K562 (cell line): Measurements from ENCODE around the gene CLC. TPM values are rescaled to one million over a fixed set of nuclear protein-coding genes. Genes with fewer than 3 reads are reported as not detected.

Experiments
- ATAC-seq: fragments of 200-7000 bp; cut with Tn5 transposase; 3 replicates; pipeline ENCODE4 v1.9.1; 2020; ENCODE audit warnings: moderate library complexity
- BruUV-seq: library from RNA; stranded (reverse); fragments of 400-500 nt; replicated peaks from 2 replicates; lab custom pipeline; 2021; lab: Mats Ljungman, UMichigan
- CTCF ChIA-PET: fragments of 300-600 bp; formaldehyde crosslinking; extraction: SDS; loops from one replicate; lab custom pipeline; 2021; ENCODE audit warnings: low intra/inter-chr PET ratio; lab: Yijun Ruan, JAX
- POLR2A ChIA-PET: fragments of 300-600, 350-650 bp; sonication (Branson Sonifier 250); formaldehyde crosslinking; extraction: SDS; loops from one replicate; lab custom pipeline; 2021; ENCODE audit warnings: antibody characterized with exemption, inconsistent platforms; lab: Yijun Ruan, JAX
- DNase-seq, 4 experiments: peaks; one replicate each; pipeline versions ENCODE4 v3.0.0 to v3.0.0-alpha.2; 2011 to 2018; ENCODE audit warnings: low spot score in 3 of 4, mixed read lengths in 3 of 4; ENCODE audit errors: extremely low read depth in 1 of 4
- FAIRE-seq: peaks from 2 replicates; lab custom pipeline; 2011; peaks lifted over from hg19 to GRCh38; lab: Jason Lieb, UNC
- H2AFZ ChIP-seq: 2 replicates; pipeline ENCODE4 v1.6.0; 2011; ENCODE audit warnings: low read depth, low read length, control low read depth, inconsistent platforms
- H3K27ac ChIP-seq: fragments of 200-600 bp; 3 replicates; pipeline ENCODE4 v1.8.0; 2011; ENCODE audit warnings: low read depth, mild to moderate bottlenecking, control low read depth, inconsistent platforms, low read length, moderate library complexity, mixed read lengths; ENCODE audit errors: extremely low read depth
- H3K27me3 ChIP-seq, 2 experiments: fragments of 300-600 bp in 1 of 2; 2 replicates in 1 of 2; 3 replicates in 1 of 2; pipeline versions ENCODE4 v1.6.0 to v1.8.0; 2011; ENCODE audit warnings: inconsistent platforms in 2 of 2, low read length in 2 of 2, mild to moderate bottlenecking in 1 of 2, mixed read lengths in 1 of 2, moderate library complexity in 1 of 2; ENCODE audit not compliant: control insufficient read depth in 2 of 2, insufficient read depth in 2 of 2
- H3K36me3 ChIP-seq: fragments of 300-600 bp; 3 replicates; pipeline ENCODE4 v1.8.0; 2011; ENCODE audit warnings: mild to moderate bottlenecking, low read length, inconsistent platforms; ENCODE audit not compliant: control insufficient read depth, insufficient read depth
- H3K4me1 ChIP-seq, 2 experiments: fragments of 200-600 bp in 1 of 2; replicated peaks in 1 of 2; 2 replicates in 1 of 2; 3 replicates in 1 of 2; pipeline versions ENCODE4 v1.5.1 to v1.8.0; 2011; ENCODE audit warnings: inconsistent platforms in 2 of 2, low read length in 2 of 2, mild to moderate bottlenecking in 1 of 2, mixed read lengths in 1 of 2, moderate library complexity in 1 of 2; ENCODE audit not compliant: control insufficient read depth in 2 of 2, insufficient read depth in 2 of 2
- H3K4me2 ChIP-seq: 2 replicates; pipeline ENCODE4 v1.6.1; 2011; ENCODE audit warnings: low read length, control low read depth, inconsistent platforms, mixed read lengths; ENCODE audit not compliant: insufficient read depth
- H3K4me3 ChIP-seq: fragments of 200-600 bp; sonication (generic), shearing (Covaris generic); 2 replicates; pipeline ENCODE4 v1.5.1; 2016; ENCODE audit warnings: control low read depth, inconsistent platforms
- H3K79me2 ChIP-seq: fragments of 200-600 bp; 3 replicates; pipeline ENCODE4 v1.8.0; 2011; ENCODE audit warnings: low read length, inconsistent platforms; ENCODE audit not compliant: control insufficient read depth, insufficient read depth
- H3K9ac ChIP-seq, 2 experiments: 2 replicates each; pipeline versions ENCODE4 v1.6.0 to v1.6.1; 2011; ENCODE audit warnings: low read depth in 2 of 2, low read length in 2 of 2, control low read depth in 1 of 2, inconsistent platforms in 1 of 2, mild to moderate bottlenecking in 1 of 2, mixed read lengths in 1 of 2; ENCODE audit not compliant: insufficient read depth in 1 of 2
- H3K9me1 ChIP-seq: one replicate; pipeline ENCODE4 v1.6.0; 2011; ENCODE audit warnings: inconsistent platforms, mild to moderate bottlenecking, low read length, moderate library complexity; ENCODE audit not compliant: control insufficient read depth, insufficient read depth
- H3K9me3 ChIP-seq: replicated peaks from 2 replicates; pipeline ENCODE4 v1.5.1; 2011; ENCODE audit warnings: low read depth, low read length, inconsistent platforms; ENCODE audit not compliant: control insufficient read depth, insufficient read depth
- H4K20me1 ChIP-seq: replicated peaks from 2 replicates; pipeline ENCODE4 v1.6.1; 2011; ENCODE audit warnings: low read length, inconsistent platforms, mixed read lengths; ENCODE audit not compliant: control insufficient read depth, insufficient read depth
- CBFA2T2 ChIP-seq: fragments of 450-650 bp; conservative IDR thresholded peaks from 2 replicates; pipeline ENCODE4 v1.6.1; 2017; ENCODE audit warnings: mild to moderate bottlenecking
- CHCHD3 ChIP-seq: fragments of 250-450 bp; sonication (Bioruptor Pico); IDR thresholded peaks from 2 replicates; pipeline ENCODE4 v2.1.2; 2022; ENCODE audit warnings: mild to moderate bottlenecking
- CREB5 ChIP-seq: fragments of 250-450 bp; sonication (Bioruptor Pico); IDR thresholded peaks from 2 replicates; pipeline ENCODE4 v1.5.0; 2020; ENCODE audit warnings: mild to moderate bottlenecking
- DACH1 ChIP-seq: fragments of 450-650 bp; IDR thresholded peaks from 2 replicates; pipeline ENCODE4 v1.6.1; 2018; ENCODE audit not compliant: partially characterized antibody
- KDM2B ChIP-seq: fragments of 250-450 bp; sonication (Bioruptor Pico); IDR thresholded peaks from 2 replicates; pipeline ENCODE4 v1.8.0; 2021; ENCODE audit warnings: mild to moderate bottlenecking, moderate library complexity
- MECOM ChIP-seq: fragments of 250-450 bp; sonication (Bioruptor Pico); IDR thresholded peaks from 2 replicates; pipeline ENCODE4 v1.8.0; 2022; ENCODE audit warnings: inconsistent platforms
- NCOR1 ChIP-seq: fragments of 450-650 bp; IDR thresholded peaks from 2 replicates; pipeline ENCODE4 v1.6.1; 2016; ENCODE audit warnings: mild to moderate bottlenecking, moderate library complexity
- NONO ChIP-seq, 2 experiments: fragments of 200-400 bp in 1 of 2; fragments of 450-650 bp in 1 of 2; formaldehyde crosslinking in 1 of 2; IDR thresholded peaks; 2 replicates each; pipeline ENCODE4 v1.6.1; 2017; ENCODE audit warnings: low read depth in 2 of 2, mild to moderate bottlenecking in 2 of 2, moderate library complexity in 2 of 2, low read length in 1 of 2
- PHF8 ChIP-seq: fragments of 200-600 bp; sonication (generic); IDR thresholded peaks from 2 replicates; pipeline ENCODE4 v1.6.1; 2012; ENCODE audit warnings: mixed run types, mild to moderate bottlenecking, inconsistent platforms, low read length, moderate library complexity, borderline replicate concordance
- POU5F1 ChIP-seq: fragments of 150-350 bp; IDR thresholded peaks from 2 replicates; pipeline ENCODE4 v1.6.1; 2014; ENCODE audit warnings: borderline replicate concordance, low read length, low read depth, mild to moderate bottlenecking; ENCODE audit not compliant: partially characterized antibody
- PTTG1 ChIP-seq: fragments of 450-650 bp; IDR thresholded peaks from 2 replicates; pipeline ENCODE4 v1.6.1; 2016; ENCODE audit warnings: low read depth, mild to moderate bottlenecking, missing genetic modification characterization, missing compliant biosample characterization
- RAD51 ChIP-seq: fragments of 450-650 bp; IDR thresholded peaks from 2 replicates; pipeline ENCODE4 v1.7.1; 2016; ENCODE audit warnings: low read depth, mild to moderate bottlenecking, borderline replicate concordance
- STAT5B ChIP-seq: fragments of 250-450 bp; sonication (Bioruptor Pico); IDR thresholded peaks from 2 replicates; pipeline ENCODE4 v1.8.0; 2021; ENCODE audit warnings: mild to moderate bottlenecking, inconsistent platforms
- TFE3 ChIP-seq: fragments of 450-650 bp; formaldehyde crosslinking; IDR thresholded peaks from 2 replicates; pipeline ENCODE4 v1.4.0; 2020; ENCODE audit warnings: mild to moderate bottlenecking, mixed read lengths
- TOE1 ChIP-seq, 2 experiments: fragments of 450-650 bp in 1 of 2; sonication (generic) in 1 of 2; formaldehyde crosslinking in 1 of 2; IDR thresholded peaks; 2 replicates each; pipeline versions ENCODE4 v1.7.1 to v1.8.0; 2016 to 2022; ENCODE audit warnings: borderline replicate concordance in 2 of 2, mild to moderate bottlenecking in 2 of 2, antibody characterized with exemption in 1 of 2, inconsistent platforms in 1 of 2, low read depth in 1 of 2, missing genetic modification reagents in 1 of 2, moderate library complexity in 1 of 2
- USF2 ChIP-seq: sonication (generic); formaldehyde crosslinking; IDR thresholded peaks from 2 replicates; pipeline ENCODE4 v1.5.0; 2020; ENCODE audit warnings: missing genetic modification reagents
- WGBS: fragments of 100-300 bp; shearing (Covaris generic); methylation state at CpG from one replicate; pipeline ENCODE4 v1.1.6; 2016; ENCODE audit warnings: low coverage, mixed read lengths; ENCODE audit not compliant: insufficient coverage; ENCODE audit errors: missing lambda C conversion rate; 5-methylcytosine and 5-hydroxymethylcytosine counted together
- in situ Hi-C: fragments of 300-500 bp; cut with MboI; formaldehyde crosslinking; loops from 4 replicates; pipeline ENCODE4 v1.15.0; 2018; ENCODE audit warnings: inconsistent platforms, mixed read lengths
- intact Hi-C: fragments of 100-400 bp; cut with micrococcal nuclease; formaldehyde crosslinking; loops from 2 replicates; pipeline ENCODE4 v1.14.2; 2022
- polyA plus RNA-seq, 8 experiments: library from polyadenylated mRNA; depleted of rRNA in 4 of 8; stranded (reverse) in 5 of 8; unstranded in 3 of 8; fragments of >200 nt; fragmentation: Nextera tagmentation in 2 of 8; fragmentation: Illumina TruSeq in 1 of 8; extraction: Ambion mirVana in 2 of 8; extraction: Trizol in 1 of 8; gene quantifications; 2 replicates each; pipeline versions ENCODE4 v1.2.1 to v1.2.3, GENCODE V29; 2011 to 2014; ENCODE audit warnings: inconsistent platforms in 1 of 8, missing spikeins in 1 of 8
- total RNA-seq, 7 experiments: library from RNA; depleted of rRNA in 6 of 7; stranded (reverse); fragments of >200 nt in 6 of 7; fragmentation: Illumina TruSeq in 2 of 7; extraction: Trizol in 2 of 7; gene quantifications; 2 replicates each; pipeline versions ENCODE4 v1.2.1 to v1.2.3, GENCODE V29; 2011 to 2021; ENCODE audit warnings: low replicate concordance in 1 of 7

Gene CLC
- total and polyA plus RNA-seq, 9 of the 15 experiments (the other 6 are each of a cell fraction or from before 2014, with no cell fraction given) = 0.44 to 1.1 (median 0.67) TPM; not detected in 3

GRCh38 chr19:39729594-39729993 is 8.2 kb downstream of the CLC start:
- Histone ChIP-seq H2AFZ (no peak overlapping the region), H3K27ac (no peak overlapping the region), H3K27me3 (peaks cover 0 to 8% of the 10 kb centered on the region in 2 experiments; a peak in 2 of 5 replicates), H3K9me3 (no peaks in the 10 kb centered on the region), H3K36me3 (no peaks in the 10 kb centered on the region), H3K4me2 (no peak overlapping the region), H3K79me2 (no peaks in the 10 kb centered on the region), H3K9me1 (no peaks in the 10 kb centered on the region), H4K20me1 (no peaks in the 10 kb centered on the region), H3K9ac (no peak overlapping the region), H3K4me1 (no peaks in the 10 kb centered on the region), H3K4me3 (no peak overlapping the region)
- ATAC-seq (no peak), FAIRE-seq (no peak), DNase-seq (peak in 2 of 4 experiments; percentile 19 to 23)
- WGBS = 5% methylated on average over 4 of the region's 4 CpGs
- CTCF ChIA-PET = no interaction called here
- no TSS peak for BruUV-seq
- TF ChIP-seq PHF8 (no peak), TFE3 (peak; percentile 87), KDM2B (CRISPR knock-in tag) (no peak), STAT5B (CRISPR knock-in tag) (no peak), USF2 (CRISPR knock-in tag) (0 out of 2 replicates have a peak, but pooled peaks have one; percentile 9), MECOM (CRISPR knock-in tag) (no peak), NONO (IDR thresholded peaks at IDR 0.05; ENCODE audit: low read depth in 2 of 2, low read length in 1 of 2) (no peak), RAD51 (peak; percentile 77), CHCHD3 (CRISPR knock-in tag) (no peak), PTTG1 (tag) (no peak), POU5F1 (no peak), CREB5 (no peak), DACH1 (no peak), CBFA2T2 (peak; percentile 35; the same call in 1 of the 2 replicates), TOE1 (IDR thresholded peaks at IDR 0.05; ENCODE audit: borderline replicate concordance) (0 out of 2 replicates have a peak, but pooled peaks have one; percentile 52), TOE1 (CRISPR knock-in tag; IDR thresholded peaks at IDR 0.05; ENCODE audit: borderline replicate concordance, low read depth) (no peak), NCOR1 (no peak)
- POLR2A ChIA-PET = no interaction called here
- in situ Hi-C loops = no loop called here
- intact Hi-C loops = no loop called here
